SK-N-SH (cell line): Measurements from ENCODE around the gene SYNGR4. TPM values are rescaled to one million over a fixed set of nuclear protein-coding genes. Genes with fewer than 3 reads are reported as not detected.
A peak's percentile ranks its signal among the peaks of the same experiment; 100 is the strongest.

Experiments
- CTCF ChIA-PET: fragments of 300-600, 350-600 bp; formaldehyde crosslinking; extraction: SDS; loops from one replicate; lab custom pipeline; 2021; lab: Yijun Ruan, JAX
- POLR2A ChIA-PET: fragments of 350-600 bp; sonication (Branson Sonifier 250); formaldehyde crosslinking; extraction: SDS; loops from one replicate; lab custom pipeline; 2020; ENCODE audit warnings: antibody characterized with exemption, inconsistent platforms; lab: Yijun Ruan, JAX
- DNase-seq: peaks from one replicate; pipeline ENCODE4 v3.0.0; 2012
- H2AFZ ChIP-seq: fragments of 200-600 bp; sonication (generic); 2 replicates; pipeline ENCODE4 v1.8.1; 2016; ENCODE audit warnings: antibody characterized with exemption, mild to moderate bottlenecking, low read depth
- H3F3A ChIP-seq: fragments of 200-600 bp; sonication (generic); replicated peaks from 2 replicates; pipeline ENCODE3; 2016; ENCODE audit warnings: antibody characterized with exemption, mild to moderate bottlenecking; ENCODE audit not compliant: insufficient read depth
- H3K27ac ChIP-seq, 2 experiments: fragments of 200-500 bp in 1 of 2; fragments of 200-600 bp in 1 of 2; sonication (Bioruptor generic) in 1 of 2; sonication (generic), shearing (Covaris generic) in 1 of 2; 2 replicates each; pipeline versions ENCODE4 v1.5.1 to v1.6.1; 2014 to 2016; ENCODE audit warnings: low read depth in 2 of 2, inconsistent platforms in 1 of 2, low read length in 1 of 2, mild to moderate bottlenecking in 1 of 2, mixed read lengths in 1 of 2
- H3K27me3 ChIP-seq: fragments of 200-600 bp; sonication (generic), shearing (Covaris generic); 2 replicates; pipeline ENCODE4 v1.6.1; 2016; ENCODE audit warnings: mixed run types; ENCODE audit not compliant: insufficient read depth
- H3K36me3 ChIP-seq, 2 experiments: fragments of 200-500 bp in 1 of 2; fragments of 200-600 bp in 1 of 2; sonication (Bioruptor generic) in 1 of 2; sonication (generic) in 1 of 2; replicated peaks in 1 of 2; 2 replicates each; pipeline versions ENCODE3 to v1.5.1; 2014 to 2016; ENCODE audit warnings: low read length in 1 of 2, mild to moderate bottlenecking in 1 of 2; ENCODE audit not compliant: insufficient read depth in 2 of 2, control insufficient read depth in 1 of 2
- H3K4me1 ChIP-seq, 2 experiments: fragments of 200-500 bp in 1 of 2; fragments of 200-600 bp in 1 of 2; sonication (Bioruptor generic) in 1 of 2; sonication (generic), shearing (Covaris generic) in 1 of 2; 2 replicates each; pipeline versions ENCODE4 v1.5.1 to v1.6.1; 2014 to 2016; ENCODE audit warnings: low read depth in 1 of 2, low read length in 1 of 2, mixed run types in 1 of 2; ENCODE audit not compliant: insufficient read depth in 2 of 2, control insufficient read depth in 1 of 2
- H3K4me2 ChIP-seq: fragments of 200-600 bp; sonication (generic), shearing (Covaris generic); 2 replicates; pipeline ENCODE4 v1.6.1; 2017; ENCODE audit warnings: mixed run types
- H3K4me3 ChIP-seq, 2 experiments: fragments of 200-500 bp in 1 of 2; fragments of 200-600 bp in 1 of 2; sonication (Bioruptor generic) in 1 of 2; sonication (generic), shearing (Covaris generic) in 1 of 2; 2 replicates each; pipeline versions ENCODE4 v1.5.1 to v1.8.1; 2014 to 2016; ENCODE audit warnings: low read depth in 2 of 2, inconsistent platforms in 1 of 2, low read length in 1 of 2, mild to moderate bottlenecking in 1 of 2, mixed read lengths in 1 of 2, moderate library complexity in 1 of 2
- H3K79me2 ChIP-seq: fragments of 200-600 bp; sonication (generic); 2 replicates; pipeline ENCODE4 v1.8.1; 2017; ENCODE audit warnings: mild to moderate bottlenecking; ENCODE audit not compliant: insufficient read depth
- H3K9ac ChIP-seq: fragments of 200-600 bp; sonication (generic); 2 replicates; pipeline ENCODE4 v1.6.1; 2017; ENCODE audit warnings: mixed run types
- H3K9me2 ChIP-seq: fragments of 200-600 bp; sonication (generic); 2 replicates; pipeline ENCODE4 v1.6.1; 2017; ENCODE audit warnings: mixed run types
- H3K9me3 ChIP-seq: fragments of 200-600 bp; sonication (generic); 2 replicates; pipeline ENCODE4 v1.6.1; 2017; ENCODE audit warnings: mixed run types, mild to moderate bottlenecking, moderate library complexity
- H4K20me1 ChIP-seq: fragments of 200-600 bp; sonication (generic); 2 replicates; pipeline ENCODE4 v1.6.1; 2017; ENCODE audit warnings: mild to moderate bottlenecking, mixed run types; ENCODE audit not compliant: insufficient read depth
- ELF1 ChIP-seq: IDR thresholded peaks from 2 replicates; pipeline ENCODE4 v1.4.0; 2012
- EZH2phosphoT487 ChIP-seq: fragments of 200-600 bp; sonication (generic); IDR thresholded peaks from 2 replicates; pipeline ENCODE4 v1.6.1; 2017; ENCODE audit warnings: low read depth, mixed run types, mild to moderate bottlenecking, antibody characterized with exemption, moderate library complexity, borderline replicate concordance
- FOSL2 ChIP-seq: IDR thresholded peaks from 2 replicates; pipeline ENCODE4 v1.4.0; 2012; ENCODE audit warnings: low read depth, mild to moderate bottlenecking, moderate library complexity, borderline replicate concordance
- JUND ChIP-seq: IDR thresholded peaks from 2 replicates; pipeline ENCODE4 v1.4.0; 2012
- MEF2A ChIP-seq: IDR thresholded peaks from 2 replicates; pipeline ENCODE4 v1.4.0; 2012; ENCODE audit warnings: low read depth, borderline replicate concordance
- MXI1 ChIP-seq: IDR thresholded peaks from 2 replicates; pipeline ENCODE4 v1.6.1; 2012; ENCODE audit warnings: mild to moderate bottlenecking, low read depth, low read length, improper control_type of control experiment
- NRF1 ChIP-seq: IDR thresholded peaks from 2 replicates; pipeline ENCODE4 v1.6.1; 2012; ENCODE audit warnings: low read depth, mild to moderate bottlenecking, low read length
- POLR2AphosphoS5 ChIP-seq: IDR thresholded peaks from 2 replicates; pipeline ENCODE4 v1.6.1; 2012; ENCODE audit warnings: low read depth, low read length
- RCOR1 ChIP-seq: fragments of 150-350 bp; IDR thresholded peaks from 2 replicates; pipeline ENCODE4 v1.6.1; 2017; ENCODE audit warnings: antibody characterized with exemption, low read length
- RXRA ChIP-seq: IDR thresholded peaks from 2 replicates; pipeline ENCODE4 v1.4.0; 2012; ENCODE audit warnings: low read depth, mild to moderate bottlenecking, borderline replicate concordance
- SIN3A ChIP-seq: IDR thresholded peaks from 2 replicates; pipeline ENCODE4 v1.6.1; 2012; ENCODE audit warnings: low read depth, mild to moderate bottlenecking, low read length, moderate library complexity, borderline replicate concordance
- SMC3 ChIP-seq: IDR thresholded peaks from 2 replicates; pipeline ENCODE4 v1.6.1; 2012; ENCODE audit warnings: low read depth, low read length, improper control_type of control experiment
- TCF12 ChIP-seq: IDR thresholded peaks from 2 replicates; pipeline ENCODE4 v1.4.0; 2012
- TEAD4 ChIP-seq: IDR thresholded peaks from 2 replicates; pipeline ENCODE4 v1.4.0; 2012; ENCODE audit warnings: mild to moderate bottlenecking, borderline replicate concordance; ENCODE audit not compliant: insufficient read depth
- YY1 ChIP-seq: IDR thresholded peaks from 2 replicates; pipeline ENCODE4 v1.4.0; 2012; ENCODE audit warnings: low read depth, mild to moderate bottlenecking
- WGBS: methylation state at CpG from one replicate; pipeline ENCODE4 v1.1.6; 2017; ENCODE audit warnings: low lambda C conversion rate; 5-methylcytosine and 5-hydroxymethylcytosine counted together
- polyA plus RNA-seq, 3 experiments: library from polyadenylated mRNA; depleted of rRNA; stranded (reverse); fragments of >200 nt; gene quantifications; 2 replicates each; pipeline ENCODE4 v1.2.3, GENCODE V29; 2012
- TF ChIP-seq, protein P1 (sequence below): IDR thresholded peaks from 2 replicates; pipeline ENCODE4 v1.4.0; 2012; ENCODE audit warnings: low read depth, borderline replicate concordance
- TF ChIP-seq, protein P2 (sequence below): fragments of 200-600 bp; sonication (generic); IDR thresholded peaks from 2 replicates; pipeline ENCODE4 v1.6.1; 2017; ENCODE audit warnings: antibody characterized with exemption, mild to moderate bottlenecking, moderate library complexity
- TF ChIP-seq, protein P3 (sequence below): IDR thresholded peaks from 2 replicates; pipeline ENCODE4; 2012
- TF ChIP-seq, protein P4 (sequence below): IDR thresholded peaks from 2 replicates; pipeline ENCODE4 v1.6.1; 2012; ENCODE audit warnings: mild to moderate bottlenecking, low read depth, low read length, moderate library complexity
- TF ChIP-seq, protein P5 (sequence below): fragments of 150-350 bp; IDR thresholded peaks from 2 replicates; pipeline ENCODE4 v1.6.1; 2016; ENCODE audit warnings: mild to moderate bottlenecking, low read depth, low read length
- TF ChIP-seq, protein P6 (sequence below): IDR thresholded peaks from 2 replicates; pipeline ENCODE4 v1.4.0; 2012; ENCODE audit warnings: low read depth

SYNGR4 gene
- polyA plus RNA-seq, 1 of the 3 experiments (the other 2 are of a cell fraction): 0.08 TPM

DNA sequence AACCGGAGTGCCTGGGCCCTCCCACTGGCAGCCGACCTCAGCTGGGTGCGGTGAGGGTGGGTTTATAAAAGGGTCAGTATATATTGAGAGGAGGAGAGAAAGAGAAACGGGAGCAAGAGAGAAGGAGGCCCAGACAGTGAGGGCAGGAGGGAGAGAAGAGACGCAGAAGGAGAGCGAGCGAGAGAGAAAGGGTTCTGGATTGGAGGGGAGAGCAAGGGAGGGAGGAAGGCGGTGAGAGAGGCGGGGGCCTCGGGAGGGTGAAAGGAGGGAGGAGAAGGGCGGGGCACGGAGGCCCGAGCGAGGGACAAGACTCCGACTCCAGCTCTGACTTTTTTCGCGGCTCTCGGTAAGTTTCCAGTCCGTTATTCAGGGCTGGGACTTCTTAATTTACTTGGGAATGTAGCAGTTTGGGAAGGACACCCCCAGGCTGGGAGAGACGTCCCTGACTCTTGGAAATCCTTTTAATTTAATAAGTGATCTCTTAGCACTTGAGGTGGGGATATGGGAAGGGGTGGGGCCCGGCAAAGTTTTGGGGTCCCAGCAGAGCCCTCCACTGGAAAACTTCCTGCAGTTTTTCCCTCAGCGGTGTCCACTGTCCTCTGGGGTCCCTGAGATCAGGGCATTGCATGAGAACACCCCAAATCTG, 38.8 kb upstream of the SYNGR4 start, which contains the start of gene EMP3:
Gene EMP3 (plus strand): TSS at position 288 of the 646 bp plus-strand sequence. CDS start 1,293 bp downstream, outside the sequence.
- TF ChIP-seq RXRA (no peak), RCOR1 (no peak), POLR2AphosphoS5 (peak; percentile 83), SIN3A (no peak), NRF1 (no peak), FOSL2 (0 out of 2 replicates have a peak, but pooled peaks have one; percentile 1), ELF1 (no peak), TEAD4 (no peak), MEF2A (no peak), YY1 (no peak), SMC3 (no peak), JUND (no peak), MXI1 (no peak), EZH2phosphoT487 (no peak), TCF12 (no peak; the same call in 1 of the 2 replicates)
- TF ChIP-seq, protein P1, sequence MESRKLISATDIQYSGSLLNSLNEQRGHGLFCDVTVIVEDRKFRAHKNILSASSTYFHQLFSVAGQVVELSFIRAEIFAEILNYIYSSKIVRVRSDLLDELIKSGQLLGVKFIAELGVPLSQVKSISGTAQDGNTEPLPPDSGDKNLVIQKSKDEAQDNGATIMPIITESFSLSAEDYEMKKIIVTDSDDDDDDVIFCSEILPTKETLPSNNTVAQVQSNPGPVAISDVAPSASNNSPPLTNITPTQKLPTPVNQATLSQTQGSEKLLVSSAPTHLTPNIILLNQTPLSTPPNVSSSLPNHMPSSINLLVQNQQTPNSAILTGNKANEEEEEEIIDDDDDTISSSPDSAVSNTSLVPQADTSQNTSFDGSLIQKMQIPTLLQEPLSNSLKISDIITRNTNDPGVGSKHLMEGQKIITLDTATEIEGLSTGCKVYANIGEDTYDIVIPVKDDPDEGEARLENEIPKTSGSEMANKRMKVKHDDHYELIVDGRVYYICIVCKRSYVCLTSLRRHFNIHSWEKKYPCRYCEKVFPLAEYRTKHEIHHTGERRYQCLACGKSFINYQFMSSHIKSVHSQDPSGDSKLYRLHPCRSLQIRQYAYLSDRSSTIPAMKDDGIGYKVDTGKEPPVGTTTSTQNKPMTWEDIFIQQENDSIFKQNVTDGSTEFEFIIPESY: no peak
- TF ChIP-seq, protein P2, sequence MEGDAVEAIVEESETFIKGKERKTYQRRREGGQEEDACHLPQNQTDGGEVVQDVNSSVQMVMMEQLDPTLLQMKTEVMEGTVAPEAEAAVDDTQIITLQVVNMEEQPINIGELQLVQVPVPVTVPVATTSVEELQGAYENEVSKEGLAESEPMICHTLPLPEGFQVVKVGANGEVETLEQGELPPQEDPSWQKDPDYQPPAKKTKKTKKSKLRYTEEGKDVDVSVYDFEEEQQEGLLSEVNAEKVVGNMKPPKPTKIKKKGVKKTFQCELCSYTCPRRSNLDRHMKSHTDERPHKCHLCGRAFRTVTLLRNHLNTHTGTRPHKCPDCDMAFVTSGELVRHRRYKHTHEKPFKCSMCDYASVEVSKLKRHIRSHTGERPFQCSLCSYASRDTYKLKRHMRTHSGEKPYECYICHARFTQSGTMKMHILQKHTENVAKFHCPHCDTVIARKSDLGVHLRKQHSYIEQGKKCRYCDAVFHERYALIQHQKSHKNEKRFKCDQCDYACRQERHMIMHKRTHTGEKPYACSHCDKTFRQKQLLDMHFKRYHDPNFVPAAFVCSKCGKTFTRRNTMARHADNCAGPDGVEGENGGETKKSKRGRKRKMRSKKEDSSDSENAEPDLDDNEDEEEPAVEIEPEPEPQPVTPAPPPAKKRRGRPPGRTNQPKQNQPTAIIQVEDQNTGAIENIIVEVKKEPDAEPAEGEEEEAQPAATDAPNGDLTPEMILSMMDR: no peak
- TF ChIP-seq, protein P3, sequence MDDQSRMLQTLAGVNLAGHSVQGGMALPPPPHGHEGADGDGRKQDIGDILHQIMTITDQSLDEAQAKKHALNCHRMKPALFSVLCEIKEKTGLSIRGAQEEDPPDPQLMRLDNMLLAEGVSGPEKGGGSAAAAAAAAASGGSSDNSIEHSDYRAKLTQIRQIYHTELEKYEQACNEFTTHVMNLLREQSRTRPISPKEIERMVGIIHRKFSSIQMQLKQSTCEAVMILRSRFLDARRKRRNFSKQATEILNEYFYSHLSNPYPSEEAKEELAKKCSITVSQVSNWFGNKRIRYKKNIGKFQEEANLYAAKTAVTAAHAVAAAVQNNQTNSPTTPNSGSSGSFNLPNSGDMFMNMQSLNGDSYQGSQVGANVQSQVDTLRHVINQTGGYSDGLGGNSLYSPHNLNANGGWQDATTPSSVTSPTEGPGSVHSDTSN: peak; percentile 3; the same call in 1 of the 2 replicates
- TF ChIP-seq, protein P4, sequence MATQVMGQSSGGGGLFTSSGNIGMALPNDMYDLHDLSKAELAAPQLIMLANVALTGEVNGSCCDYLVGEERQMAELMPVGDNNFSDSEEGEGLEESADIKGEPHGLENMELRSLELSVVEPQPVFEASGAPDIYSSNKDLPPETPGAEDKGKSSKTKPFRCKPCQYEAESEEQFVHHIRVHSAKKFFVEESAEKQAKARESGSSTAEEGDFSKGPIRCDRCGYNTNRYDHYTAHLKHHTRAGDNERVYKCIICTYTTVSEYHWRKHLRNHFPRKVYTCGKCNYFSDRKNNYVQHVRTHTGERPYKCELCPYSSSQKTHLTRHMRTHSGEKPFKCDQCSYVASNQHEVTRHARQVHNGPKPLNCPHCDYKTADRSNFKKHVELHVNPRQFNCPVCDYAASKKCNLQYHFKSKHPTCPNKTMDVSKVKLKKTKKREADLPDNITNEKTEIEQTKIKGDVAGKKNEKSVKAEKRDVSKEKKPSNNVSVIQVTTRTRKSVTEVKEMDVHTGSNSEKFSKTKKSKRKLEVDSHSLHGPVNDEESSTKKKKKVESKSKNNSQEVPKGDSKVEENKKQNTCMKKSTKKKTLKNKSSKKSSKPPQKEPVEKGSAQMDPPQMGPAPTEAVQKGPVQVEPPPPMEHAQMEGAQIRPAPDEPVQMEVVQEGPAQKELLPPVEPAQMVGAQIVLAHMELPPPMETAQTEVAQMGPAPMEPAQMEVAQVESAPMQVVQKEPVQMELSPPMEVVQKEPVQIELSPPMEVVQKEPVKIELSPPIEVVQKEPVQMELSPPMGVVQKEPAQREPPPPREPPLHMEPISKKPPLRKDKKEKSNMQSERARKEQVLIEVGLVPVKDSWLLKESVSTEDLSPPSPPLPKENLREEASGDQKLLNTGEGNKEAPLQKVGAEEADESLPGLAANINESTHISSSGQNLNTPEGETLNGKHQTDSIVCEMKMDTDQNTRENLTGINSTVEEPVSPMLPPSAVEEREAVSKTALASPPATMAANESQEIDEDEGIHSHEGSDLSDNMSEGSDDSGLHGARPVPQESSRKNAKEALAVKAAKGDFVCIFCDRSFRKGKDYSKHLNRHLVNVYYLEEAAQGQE: no peak
- TF ChIP-seq, protein P5, sequence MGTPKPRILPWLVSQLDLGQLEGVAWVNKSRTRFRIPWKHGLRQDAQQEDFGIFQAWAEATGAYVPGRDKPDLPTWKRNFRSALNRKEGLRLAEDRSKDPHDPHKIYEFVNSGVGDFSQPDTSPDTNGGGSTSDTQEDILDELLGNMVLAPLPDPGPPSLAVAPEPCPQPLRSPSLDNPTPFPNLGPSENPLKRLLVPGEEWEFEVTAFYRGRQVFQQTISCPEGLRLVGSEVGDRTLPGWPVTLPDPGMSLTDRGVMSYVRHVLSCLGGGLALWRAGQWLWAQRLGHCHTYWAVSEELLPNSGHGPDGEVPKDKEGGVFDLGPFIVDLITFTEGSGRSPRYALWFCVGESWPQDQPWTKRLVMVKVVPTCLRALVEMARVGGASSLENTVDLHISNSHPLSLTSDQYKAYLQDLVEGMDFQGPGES: no peak
- TF ChIP-seq, protein P6, sequence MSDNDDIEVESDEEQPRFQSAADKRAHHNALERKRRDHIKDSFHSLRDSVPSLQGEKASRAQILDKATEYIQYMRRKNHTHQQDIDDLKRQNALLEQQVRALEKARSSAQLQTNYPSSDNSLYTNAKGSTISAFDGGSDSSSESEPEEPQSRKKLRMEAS: 0 out of 2 replicates have a peak, but pooled peaks have one; percentile 41
- Histone ChIP-seq H3K36me3 (peaks cover 0 to 19% of the 10 kb centered on the region in 2 experiments), H3K9me3 (no peaks in the 10 kb centered on the region), H3K79me2 (peaks cover 51% of the 10 kb centered on the region), H2AFZ (0 out of 2 replicates have a peak within 1 kb of the TSS, but pooled peaks have one; percentile 42), H3K27me3 (no peaks in the 10 kb centered on the region), H3K9ac (peak within 1 kb of the TSS; percentile 98), H3K4me1 (peaks cover 17 to 28% of the 10 kb centered on the region in 2 experiments), H3K4me2 (peak within 1 kb of the TSS; percentile 88), H3F3A (peaks cover 36% of the 10 kb centered on the region), H4K20me1 (peaks cover 11% of the 10 kb centered on the region), H3K9me2 (no peaks in the 10 kb centered on the region), H3K27ac (peak within 1 kb of the TSS; percentile 76 to 98; a peak in 3 of 4 replicates), H3K4me3 (peak within 1 kb of the TSS; percentile 50 to 64; a peak in 3 of 4 replicates)
- DNase-seq: no peak
- ChIA-PET CTCF (interaction anchor here (1.6 kb wide), 1 partner anchor 11 kb away, joined by 4 read pairs; no protein-coding TSS in a partner anchor), POLR2A (no interaction called here)
- WGBS: 43% methylated on average over 22 of the region's 22 CpGs
